K562 (cell line): ENCODE results near the gene ZBTB48. TPM values are rescaled to one million over a fixed set of nuclear protein-coding genes. Genes with fewer than 3 reads are reported as not detected.

ENCODE experiments used
- ATF4 ChIP-seq: fragments of 450-650 bp; formaldehyde crosslinking; IDR thresholded peaks from 2 replicates; pipeline ENCODE4 v1.4.0; 2022; ENCODE audit warnings: mild to moderate bottlenecking, moderate library complexity
- CBFA2T3 ChIP-seq: fragments of 450-650 bp; IDR thresholded peaks from 2 replicates; pipeline ENCODE4 v1.6.1; 2017
- CREB5 ChIP-seq: fragments of 250-450 bp; sonication (Bioruptor Pico); IDR thresholded peaks from 2 replicates; pipeline ENCODE4 v1.5.0; 2020; ENCODE audit warnings: mild to moderate bottlenecking
- ESRRA ChIP-seq: fragments of 450-650 bp; IDR thresholded peaks from 2 replicates; pipeline ENCODE4 v1.6.1; 2014; ENCODE audit warnings: low read depth, mild to moderate bottlenecking, moderate library complexity, borderline replicate concordance
- GTF2E2 ChIP-seq: fragments of 200-800 bp; sonication (Bioruptor generic); IDR thresholded peaks from 2 replicates; pipeline ENCODE4 v1.6.1; 2016; ENCODE audit warnings: missing genetic modification characterization, missing compliant biosample characterization
- HBP1 ChIP-seq: fragments of 450-650 bp; formaldehyde crosslinking; IDR thresholded peaks from 2 replicates; pipeline ENCODE4 v1.4.0; 2022; ENCODE audit warnings: missing genetic modification characterization
- HDAC3 ChIP-seq: fragments of 450-650 bp; IDR thresholded peaks from 2 replicates; pipeline ENCODE4 v1.6.1; 2018; ENCODE audit warnings: borderline replicate concordance, mild to moderate bottlenecking, moderate library complexity; ENCODE audit not compliant: partially characterized antibody
- JUND ChIP-seq, 2 experiments: IDR thresholded peaks; 2 replicates in 1 of 2; 3 replicates in 1 of 2; pipeline ENCODE4 v1.6.1; 2011; ENCODE audit warnings: borderline replicate concordance in 2 of 2, low read depth in 2 of 2, low read length in 2 of 2, improper control_type of control experiment in 1 of 2, missing biosample characterization in 1 of 2, missing genetic modification characterization in 1 of 2, missing genetic modification reagents in 1 of 2
- KLF6 ChIP-seq: fragments of 250-450 bp; sonication (Bioruptor Pico); IDR thresholded peaks from 2 replicates; pipeline ENCODE4 v1.4.0; 2020; ENCODE audit warnings: mild to moderate bottlenecking, moderate library complexity, borderline replicate concordance
- STAT6 ChIP-seq: sonication (generic); formaldehyde crosslinking; IDR thresholded peaks from 2 replicates; pipeline ENCODE4 v1.8.1; 2023; ENCODE audit warnings: mild to moderate bottlenecking, missing genetic modification reagents
- SUPT5H ChIP-seq: fragments of 450-650 bp; IDR thresholded peaks from 2 replicates; pipeline ENCODE4 v1.6.1; 2016
- TAF7 ChIP-seq: fragments of 450-650 bp; IDR thresholded peaks from 2 replicates; pipeline ENCODE4 v1.6.1; 2016; ENCODE audit warnings: missing genetic modification characterization, missing compliant biosample characterization
- XRCC5 ChIP-seq: fragments of 200-400 bp; formaldehyde crosslinking; IDR thresholded peaks from 2 replicates; pipeline ENCODE4 v1.6.1; 2017; ENCODE audit warnings: low read depth, mild to moderate bottlenecking, low read length
- ZFX ChIP-seq: sonication (generic); formaldehyde crosslinking; IDR thresholded peaks from 2 replicates; pipeline ENCODE4 v1.8.0; 2022; ENCODE audit warnings: mild to moderate bottlenecking, missing genetic modification reagents, moderate library complexity
- ZNF146 ChIP-seq: IDR thresholded peaks from one replicate; pipeline ENCODE4 v1.6.1; 2018; ENCODE audit warnings: missing compliant biosample characterization; ENCODE audit not compliant: unreplicated experiment
- ZNF24 ChIP-seq: fragments of 450-650 bp; IDR thresholded peaks from 2 replicates; pipeline ENCODE4 v1.6.1; 2016
- ZNF583 ChIP-seq: fragments of 250-450 bp; sonication (Bioruptor Pico); IDR thresholded peaks from 2 replicates; pipeline ENCODE4 v1.4.0; 2020
- ZNF655 ChIP-seq: fragments of 250-450 bp; sonication (Bioruptor Pico); IDR thresholded peaks from 2 replicates; pipeline ENCODE4 v1.5.0; 2021
- ZNF699 ChIP-seq: fragments of 250-450 bp; sonication (Bioruptor Pico); IDR thresholded peaks from 2 replicates; pipeline ENCODE4 v1.8.0; 2021; ENCODE audit warnings: mild to moderate bottlenecking, moderate library complexity; ENCODE audit not compliant: insufficient replicate concordance
- polyA plus RNA-seq, 8 experiments: library from polyadenylated mRNA; depleted of rRNA in 4 of 8; stranded (reverse) in 5 of 8; unstranded in 3 of 8; fragments of >200 nt; fragmentation: Nextera tagmentation in 2 of 8; fragmentation: Illumina TruSeq in 1 of 8; extraction: Ambion mirVana in 2 of 8; extraction: Trizol in 1 of 8; gene quantifications; 2 replicates each; pipeline versions ENCODE4 v1.2.1 to v1.2.3, GENCODE V29; 2011 to 2014; ENCODE audit warnings: inconsistent platforms in 1 of 8, missing spikeins in 1 of 8
- total RNA-seq, 7 experiments: library from RNA; depleted of rRNA in 6 of 7; stranded (reverse); fragments of >200 nt in 6 of 7; fragmentation: Illumina TruSeq in 2 of 7; extraction: Trizol in 2 of 7; gene quantifications; 2 replicates each; pipeline versions ENCODE4 v1.2.1 to v1.2.3, GENCODE V29; 2011 to 2021; ENCODE audit warnings: low replicate concordance in 1 of 7

Gene ZBTB48
- total and polyA plus RNA-seq, 9 of the 15 experiments (the other 6 are each of a cell fraction or from before 2014, with no cell fraction given): 1.9 to 66.9 (median 29.5) TPM

GRCh38 chr1:6613361-6614018 is 33.7 kb downstream of the ZBTB48 start, which contains the start of gene PHF13 (continued):
- no peak for TF ChIP-seq ZNF655 (CRISPR knock-in tag)
- TF ChIP-seq ESRRA: no peak; the same call in 1 of the 2 replicates
- no peak for TF ChIP-seq TAF7
- TF ChIP-seq STAT6 (CRISPR knock-in tag): no peak
- TF ChIP-seq SUPT5H: peak; percentile 70
- no peak for TF ChIP-seq ZNF583
- peak; percentile 56; the same call in 1 of the 2 replicates for TF ChIP-seq KLF6 (CRISPR knock-in tag)
- TF ChIP-seq CBFA2T3: no peak
- 0 out of 2 replicates have a peak, but pooled peaks have one; percentile 39 for TF ChIP-seq ATF4 (CRISPR knock-in tag)
- TF ChIP-seq GTF2E2 (tag): no peak
- TF ChIP-seq HDAC3: no peak
- TF ChIP-seq ZNF24: no peak
- no peak for TF ChIP-seq XRCC5
- TF ChIP-seq ZNF699 (CRISPR knock-in tag): no peak
- no peak for TF ChIP-seq ZNF146 (CRISPR knock-in tag)
- TF ChIP-seq CREB5 (CRISPR knock-in tag): no peak
- no peak for TF ChIP-seq HBP1 (CRISPR knock-in tag)
- TF ChIP-seq JUND (IDR thresholded peaks at IDR 0.05; ENCODE audit: borderline replicate concordance, low read depth, low read length): peak; percentile 40
- TF ChIP-seq JUND (tag; IDR thresholded peaks at IDR 0.05; ENCODE audit: borderline replicate concordance, low read depth, low read length): no peak; the same call in 2 of the 3 replicates
- peak; percentile 22 for TF ChIP-seq ZFX (CRISPR knock-in tag)
